Liver (tissue), 9 donors: ENCODE results near the gene TNK2. TPM values are rescaled to one million over a fixed set of nuclear protein-coding genes. Genes with fewer than 3 reads are reported as not detected.

ENCODE experiments used
- DNase-seq: peaks from one replicate; pipeline ENCODE4 v3.0.0-alpha.2; 2017; ENCODE audit warnings: low spot score
- H3K27ac ChIP-seq, 2 donors: one replicate each; pipeline ENCODE4 v1.7.0; 2013; ENCODE audit warnings: inconsistent platforms in 2 of 2, low read length in 2 of 2, control low read depth in 1 of 2, low read depth in 1 of 2, mild to moderate bottlenecking in 1 of 2
- H3K27me3 ChIP-seq, 4 donors: one replicate each; pipeline versions ENCODE4 v1.6.1 to v1.7.0; 2013; ENCODE audit warnings: low read length in 3 of 4, inconsistent platforms in 1 of 4, mild to moderate bottlenecking in 1 of 4, moderate library complexity in 1 of 4; ENCODE audit not compliant: control insufficient read depth in 4 of 4, insufficient read depth in 4 of 4
- H3K36me3 ChIP-seq, 4 donors: one replicate each; pipeline versions ENCODE4 v1.6.1 to v1.7.0; 2013; ENCODE audit warnings: low read length in 3 of 4, mild to moderate bottlenecking in 3 of 4, low read depth in 1 of 4, moderate library complexity in 1 of 4; ENCODE audit not compliant: control insufficient read depth in 4 of 4, insufficient read depth in 3 of 4
- H3K4me1 ChIP-seq, 4 donors: one replicate each; pipeline versions ENCODE4 v1.6.1 to v1.7.0; 2013; ENCODE audit warnings: low read length in 3 of 4, mild to moderate bottlenecking in 3 of 4, moderate library complexity in 1 of 4; ENCODE audit not compliant: control insufficient read depth in 4 of 4, insufficient read depth in 4 of 4
- H3K4me3 ChIP-seq, 3 donors: one replicate each; pipeline versions ENCODE4 v1.6.1 to v1.7.0; 2013; ENCODE audit warnings: low read length in 3 of 3, control low read depth in 1 of 3, low read depth in 1 of 3, mild to moderate bottlenecking in 1 of 3
- H3K9ac ChIP-seq, 2 donors: one replicate each; pipeline ENCODE4 v1.7.0; 2013; ENCODE audit warnings: low read length in 2 of 2, mild to moderate bottlenecking in 2 of 2, moderate library complexity in 2 of 2, control low read depth in 1 of 2, low read depth in 1 of 2
- H3K9me3 ChIP-seq, 4 donors: one replicate each; pipeline versions ENCODE4 v1.6.1 to v1.7.0; 2013; ENCODE audit warnings: low read length in 3 of 4; ENCODE audit not compliant: control insufficient read depth in 4 of 4
- ATF3 ChIP-seq: IDR thresholded peaks from 2 replicates; pipeline ENCODE4 v1.6.1; 2016; ENCODE audit warnings: antibody characterized with exemption
- CTCF ChIP-seq: fragments of 150-350 bp; IDR thresholded peaks from 2 replicates; pipeline ENCODE4 v1.5.1; 2017; ENCODE audit warnings: improper control_type of control experiment, low read depth, low read length; ENCODE audit not compliant: missing input control
- EGR1 ChIP-seq, 2 donors: IDR thresholded peaks; 2 replicates each; pipeline ENCODE4 v1.6.1; 2016 to 2018; ENCODE audit warnings: antibody characterized with exemption in 2 of 2, low read depth in 2 of 2
- FOXA1 ChIP-seq: IDR thresholded peaks from 2 replicates; pipeline ENCODE4 v1.6.1; 2016; ENCODE audit warnings: antibody characterized with exemption
- FOXA2 ChIP-seq: IDR thresholded peaks from 2 replicates; pipeline ENCODE4 v1.6.1; 2016; ENCODE audit warnings: antibody characterized with exemption
- GABPA ChIP-seq, 2 donors: IDR thresholded peaks in 1 of 2; conservative IDR thresholded peaks in 1 of 2; 2 replicates each; pipeline ENCODE4 v1.6.1; 2016; ENCODE audit warnings: antibody characterized with exemption in 2 of 2, mild to moderate bottlenecking in 1 of 2, moderate library complexity in 1 of 2
- HNF4G ChIP-seq: IDR thresholded peaks from 2 replicates; pipeline ENCODE4 v1.6.1; 2016; ENCODE audit warnings: antibody characterized with exemption
- JUND ChIP-seq, 2 donors: IDR thresholded peaks; 2 replicates each; pipeline ENCODE4 v1.6.1; 2016; ENCODE audit warnings: antibody characterized with exemption in 2 of 2
- NR2F2 ChIP-seq: IDR thresholded peaks from 2 replicates; pipeline ENCODE4 v1.6.1; 2016; ENCODE audit warnings: antibody characterized with exemption
- RAD21 ChIP-seq, 2 donors: IDR thresholded peaks; 2 replicates each; pipeline ENCODE4 v1.6.1; 2016; ENCODE audit warnings: antibody characterized with exemption in 2 of 2, mild to moderate bottlenecking in 2 of 2
- REST ChIP-seq: IDR thresholded peaks from 2 replicates; pipeline ENCODE4 v1.6.1; 2016; ENCODE audit warnings: antibody characterized with exemption, mild to moderate bottlenecking
- RXRA ChIP-seq, 2 donors: IDR thresholded peaks; 2 replicates each; pipeline ENCODE4 v1.6.1; 2017 to 2018; ENCODE audit warnings: antibody characterized with exemption in 2 of 2, mild to moderate bottlenecking in 1 of 2
- SP1 ChIP-seq: IDR thresholded peaks from 2 replicates; pipeline ENCODE4 v1.6.1; 2018; ENCODE audit warnings: antibody characterized with exemption, mild to moderate bottlenecking
- TAF1 ChIP-seq: conservative IDR thresholded peaks from 2 replicates; pipeline ENCODE4 v1.6.1; 2016; ENCODE audit warnings: antibody characterized with exemption, mild to moderate bottlenecking
- ZBTB33 ChIP-seq: IDR thresholded peaks from 2 replicates; pipeline ENCODE4 v1.6.1; 2016; ENCODE audit warnings: antibody characterized with exemption
- WGBS: extraction: QIAGEN DNeasy Blood & Tissue Kit; methylation state at CpG from one replicate; pipeline ENCODE4 v1.1.7; 2013; 5-methylcytosine and 5-hydroxymethylcytosine counted together
- polyA plus RNA-seq, 2 donors: library from polyadenylated mRNA; stranded (reverse) in 1 of 2; unstranded in 1 of 2; fragments of 200-250 nt in 1 of 2; fragments of >200 nt in 1 of 2; fragmentation: Nextera tagmentation in 1 of 2; extraction: Ambion mirVana in 1 of 2; gene quantifications; one replicate each; pipeline versions ENCODE4 v1.2.1 to v1.2.3, GENCODE V29; 2013 to 2015
- total RNA-seq, 2 donors: library from RNA; depleted of rRNA; stranded (reverse); fragments of >200 nt; gene quantifications; one replicate each; pipeline ENCODE4 v1.2.3, GENCODE V29; 2014
- donor health status: healthy.
- donor health status: healthy.
- donor health status: healthy.
- donor health status: healthy.
- donor health status: healthy.

The TNK2 gene
- total and polyA plus RNA-seq, 4 donors: 4.0 to 12.2 (median 8.8) TPM

GRCh38 chr3:195825857-195826804 is 82.2 kb downstream of the TNK2 start:
- TF ChIP-seq RAD21 (IDR thresholded peaks at IDR 0.05) (no peak), GABPA (IDR thresholded peaks at IDR 0.05 in 1 of 2, conservative IDR thresholded peaks at IDR 0.05 in 1 of 2) (no peak), FOXA1 (no peak), CTCF (no peak), SP1 (no peak), EGR1 (IDR thresholded peaks at IDR 0.05; ENCODE audit: low read depth in 2 of 2) (no peak), ZBTB33 (no peak), REST (no peak), ATF3 (no peak), RXRA (IDR thresholded peaks at IDR 0.05) (no peak), JUND (IDR thresholded peaks at IDR 0.05) (no peak), TAF1 (no peak)
- H3K9ac ChIP-seq: no peak overlapping the region
- 90% methylated on average over 47 of the region's 47 CpGs for WGBS
- peaks cover 0 to 4% (median 0%) of the 10 kb centered on the region in 4 donors for H3K4me1 ChIP-seq
- no peaks in the 10 kb centered on the region for H3K36me3 ChIP-seq
- H3K9me3 ChIP-seq: no peaks in the 10 kb centered on the region
- H3K4me3 ChIP-seq: no peak overlapping the region
- DNase-seq: no peak
- H3K27ac ChIP-seq: no peak overlapping the region
- H3K27me3 ChIP-seq: no peaks in the 10 kb centered on the region

- H3K4me3 ChIP-seq: no peak overlapping the region
- no peak for DNase-seq
- 77% methylated on average over 15 of the region's 15 CpGs for WGBS
- no peak overlapping the region for H3K9ac ChIP-seq
- no peaks in the 10 kb centered on the region for H3K27me3 ChIP-seq
- no peak overlapping the region for H3K27ac ChIP-seq
- no peaks in the 10 kb centered on the region for H3K9me3 ChIP-seq
- H3K36me3 ChIP-seq: no peaks in the 10 kb centered on the region
- peaks cover 0 to 4% (median 0%) of the 10 kb centered on the region in 4 donors for H3K4me1 ChIP-seq
- TF ChIP-seq ZBTB33 (no peak), HNF4G (no peak), JUND (IDR thresholded peaks at IDR 0.05) (no peak), GABPA (IDR thresholded peaks at IDR 0.05 in 1 of 2, conservative IDR thresholded peaks at IDR 0.05 in 1 of 2) (no peak), FOXA1 (no peak), RXRA (IDR thresholded peaks at IDR 0.05) (no peak), CTCF (no peak), ATF3 (no peak), FOXA2 (no peak), NR2F2 (no peak)
Measured at GRCh38 chr3:195825191-195825588, 83.2 kb downstream of the TNK2 start.
